ENCODE measurements around the gene KAT2B.

GRCh38 chr3:20056725-20057611 is 16.7 kb downstream of the KAT2B start:
- TF ChIP-seq CTCF (IDR thresholded peaks at IDR 0.05) (no peak), POLR2A (IDR thresholded peaks at IDR 0.05) (peak in 1 of 2 donors; percentile 23)

Data from thyroid gland (tissue), 4 donors.